ENCODE results near the gene ITGB7. TPM values are rescaled to one million over a fixed set of nuclear protein-coding genes. Genes with fewer than 3 reads are reported as not detected.

The ITGB7 gene
- total and polyA plus RNA-seq, 9 of the 15 experiments (the other 6 are each of a cell fraction or from before 2014, with no cell fraction given), result 0.06 to 2.0 (median 0.67) TPM

- peaks cover 5% of the 10 kb centered on the region for H3K9me3 ChIP-seq (replicated peaks; ENCODE audit: control insufficient read depth, insufficient read depth, low read depth, low read length)
- 97% methylated on average over 3 of the region's 3 CpGs for WGBS (ENCODE audit: insufficient coverage, low coverage, missing lambda C conversion rate)
- H3K27ac ChIP-seq (ENCODE audit: extremely low read depth, low read depth, low read length), result no peak overlapping the region
- peaks cover 16 to 19% of the 10 kb centered on the region in 2 experiments; a peak in 4 of 5 replicates for H3K4me1 ChIP-seq (replicated peaks in 1 of 2; ENCODE audit: control insufficient read depth in 2 of 2, insufficient read depth in 2 of 2, low read length in 2 of 2)
- POLR2A ChIA-PET, result interaction anchor here (0.6 to 0.8 kb wide), 4 partner anchors 10 to 161 kb away, joined by 3 to 4 read pairs (median 4); no protein-coding TSS in a partner anchor
- no peak overlapping the region for H2AFZ ChIP-seq (ENCODE audit: low read depth, low read length)
- BruUV-seq (replicated peaks), result no TSS peak
- intact Hi-C loops (cut with micrococcal nuclease) (no loop called here), in situ Hi-C loops (cut with MboI) (loop anchor here (10.0 kb wide), 1 partner anchor 761 kb away; no protein-coding TSS in a partner anchor)
- H3K27me3 ChIP-seq (ENCODE audit: control insufficient read depth in 2 of 2, insufficient read depth in 2 of 2, low read length in 2 of 2), result no peaks in the 10 kb centered on the region
- TF ChIP-seq SRSF7 (optimal IDR thresholded peaks at IDR 0.05; ENCODE audit: low read depth, low read length) (no peak), HDAC2 (IDR thresholded peaks at IDR 0.05) (no peak), CTCF (IDR thresholded peaks at IDR 0.05 in 2 of 3, conservative IDR thresholded peaks at IDR 0.05 in 1 of 3; ENCODE audit: insufficient read depth in 2 of 3, low read depth in 1 of 3, low read length in 3 of 3) (peak in 1 of 3 experiments; percentile 28; a peak in 1 of 6 replicates)
- H3K4me2 ChIP-seq (ENCODE audit: insufficient read depth, low read length), result no peak overlapping the region
- H3K9me1 ChIP-seq (ENCODE audit: control insufficient read depth, insufficient read depth, low read length), result no peaks in the 10 kb centered on the region
- CTCF ChIA-PET (ENCODE audit: low intra/inter-chr PET ratio), result no interaction called here
- peaks cover 29% of the 10 kb centered on the region for H3K79me2 ChIP-seq (ENCODE audit: control insufficient read depth, insufficient read depth, low read length)
- H3K36me3 ChIP-seq (ENCODE audit: control insufficient read depth, insufficient read depth, low read length), result peaks cover 71% of the 10 kb centered on the region
- FAIRE-seq, result no peak
- peaks cover 4% of the 10 kb centered on the region; the same call in 1 of the 2 replicates for H4K20me1 ChIP-seq (replicated peaks; ENCODE audit: control insufficient read depth, insufficient read depth, low read length)
- DNase-seq (ENCODE audit: extremely low read depth in 1 of 4, low spot score in 3 of 4), result peak in 1 of 4 experiments; percentile 16
- H3K4me3 ChIP-seq, result no peak overlapping the region
- no peak for ATAC-seq
- no peak overlapping the region for H3K9ac ChIP-seq (ENCODE audit: insufficient read depth in 1 of 2, low read depth in 2 of 2, low read length in 2 of 2)
These were observed 21.4 kb downstream of the ITGB7 start for GRCh38 chr12:53185582-53186153.
